Keratinocyte (primary cell): ENCODE measurements around the gene ATP8A1.

Source experiments
- CTCF ChIP-seq, 3 experiments: IDR thresholded peaks in 1 of 3; conservative IDR thresholded peaks in 1 of 3; optimal IDR thresholded peaks in 1 of 3; 2 replicates in 2 of 3; 3 replicates in 1 of 3; pipeline versions ENCODE3 to v1.5.1; 2011; ENCODE audit warnings: low read length in 3 of 3, mild to moderate bottlenecking in 3 of 3, moderate library complexity in 2 of 3, control low read depth in 1 of 3, inconsistent platforms in 1 of 3; ENCODE audit not compliant: insufficient read depth in 2 of 3; ENCODE audit errors: extremely low read depth in 1 of 3
- EZH2 ChIP-seq: IDR thresholded peaks from one replicate; pipeline ENCODE4 v1.6.1; 2012; ENCODE audit warnings: inconsistent platforms, mild to moderate bottlenecking, low read length, moderate library complexity

DNA sequence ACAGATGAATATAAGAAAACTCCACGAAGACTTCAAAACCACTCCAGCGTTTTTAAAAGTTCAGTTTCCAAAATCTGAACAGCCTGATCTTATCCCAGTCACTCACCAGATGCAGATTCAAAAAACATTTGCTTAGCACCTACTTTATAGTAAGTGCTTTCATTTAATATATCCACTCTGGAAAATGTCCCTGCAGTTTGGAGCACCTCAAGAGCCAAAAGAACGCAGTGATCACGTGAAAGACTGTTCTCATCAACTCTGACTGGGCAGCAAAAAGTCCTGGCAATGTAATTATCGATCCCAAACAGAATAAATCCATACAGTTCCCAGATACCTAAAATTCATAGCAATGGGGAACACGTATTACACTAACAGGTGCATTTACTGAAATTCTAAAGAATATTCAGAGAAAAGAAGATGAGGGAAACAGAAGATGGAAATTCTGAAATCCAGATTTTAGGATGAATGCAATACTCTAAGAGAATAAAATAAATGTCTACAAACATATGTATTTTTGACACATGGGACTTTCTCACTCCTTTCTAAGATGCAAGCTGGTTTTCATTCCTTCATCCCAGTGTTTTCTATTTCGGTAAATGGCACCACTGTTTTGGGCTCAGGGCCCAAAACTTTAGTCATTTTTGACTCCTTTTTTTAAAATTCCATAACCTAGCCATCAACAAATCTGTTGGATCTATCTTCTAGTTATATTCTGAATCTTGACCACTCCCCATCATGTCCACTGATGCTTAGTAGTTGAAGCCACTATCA is 13.9 kb downstream of the ATP8A1 start:
- TF ChIP-seq CTCF (optimal IDR thresholded peaks at IDR 0.05 in 1 of 3, IDR thresholded peaks at IDR 0.05 in 1 of 3, conservative IDR thresholded peaks at IDR 0.05 in 1 of 3; ENCODE audit: extremely low read depth in 1 of 3, insufficient read depth in 2 of 3, low read length in 3 of 3), result no peak
- TF ChIP-seq EZH2, result no peak
